Upper lobe of right lung (tissue), 1 donor: ENCODE results near the gene PRSS38. TPM values are rescaled to one million over a fixed set of nuclear protein-coding genes. Genes with fewer than 3 reads are reported as not detected.

ENCODE experiments used
- ATAC-seq: fragments of 200-7000 bp; cut with Tn5 transposase; one replicate; pipeline ENCODE4 v1.9.1; 2020; ENCODE audit warnings: mild to moderate bottlenecking, moderate library complexity
- DNase-seq: peaks from one replicate; pipeline ENCODE4 v3.0.0-alpha.2; 2020
- H3K27ac ChIP-seq: fragments of 200-600 bp; one replicate; pipeline ENCODE4 v1.8.0; 2022
- H3K27me3 ChIP-seq: fragments of 200-600 bp; one replicate; pipeline ENCODE4 v1.8.0; 2022; ENCODE audit warnings: mild to moderate bottlenecking
- H3K36me3 ChIP-seq: fragments of 200-600 bp; one replicate; pipeline ENCODE4 v1.8.0; 2022
- H3K4me1 ChIP-seq: fragments of 200-600 bp; one replicate; pipeline ENCODE4 v1.8.0; 2022
- H3K4me3 ChIP-seq: fragments of 200-600 bp; one replicate; pipeline ENCODE4 v1.8.0; 2022; ENCODE audit warnings: mild to moderate bottlenecking
- H3K9me3 ChIP-seq: fragments of 200-600 bp; one replicate; pipeline ENCODE4 v1.8.0; 2022
- intact Hi-C: fragments of 100-400 bp; cut with DNase I; formaldehyde crosslinking; loops from one replicate; pipeline ENCODE4 v1.11.0; 2022
- total RNA-seq: library from RNA; stranded (reverse); fragmentation: NEBNext Ultra II Directional; extraction: Animal tissue kit (Norgen Biotek cat#: 25700); gene quantifications from one replicate; pipeline ENCODE4 v1.2.1, GENCODE V29; 2021
- TF ChIP-seq, protein P1 (sequence below): fragments of 200-600 bp; IDR thresholded peaks from one replicate; pipeline ENCODE4 v1.8.0; 2022; ENCODE audit warnings: antibody characterized with exemption
- donor health status: DM: no; HTN: yes; CAD: no; lungs with severe emphysema.

Gene PRSS38
- total RNA-seq, 1 donor from 2014 or later, result not detected

GRCh38 chr1:227808566-227808965 is 6.9 kb upstream of the PRSS38 start:
- H3K9me3 ChIP-seq, result no peaks in the 10 kb centered on the region
- H3K27me3 ChIP-seq, result peaks cover 7% of the 10 kb centered on the region
- DNase-seq (no peak), ATAC-seq (no peak)
- intact Hi-C loops, result no loop called here
- no peak overlapping the region for H3K4me3 ChIP-seq
- TF ChIP-seq, protein P1, sequence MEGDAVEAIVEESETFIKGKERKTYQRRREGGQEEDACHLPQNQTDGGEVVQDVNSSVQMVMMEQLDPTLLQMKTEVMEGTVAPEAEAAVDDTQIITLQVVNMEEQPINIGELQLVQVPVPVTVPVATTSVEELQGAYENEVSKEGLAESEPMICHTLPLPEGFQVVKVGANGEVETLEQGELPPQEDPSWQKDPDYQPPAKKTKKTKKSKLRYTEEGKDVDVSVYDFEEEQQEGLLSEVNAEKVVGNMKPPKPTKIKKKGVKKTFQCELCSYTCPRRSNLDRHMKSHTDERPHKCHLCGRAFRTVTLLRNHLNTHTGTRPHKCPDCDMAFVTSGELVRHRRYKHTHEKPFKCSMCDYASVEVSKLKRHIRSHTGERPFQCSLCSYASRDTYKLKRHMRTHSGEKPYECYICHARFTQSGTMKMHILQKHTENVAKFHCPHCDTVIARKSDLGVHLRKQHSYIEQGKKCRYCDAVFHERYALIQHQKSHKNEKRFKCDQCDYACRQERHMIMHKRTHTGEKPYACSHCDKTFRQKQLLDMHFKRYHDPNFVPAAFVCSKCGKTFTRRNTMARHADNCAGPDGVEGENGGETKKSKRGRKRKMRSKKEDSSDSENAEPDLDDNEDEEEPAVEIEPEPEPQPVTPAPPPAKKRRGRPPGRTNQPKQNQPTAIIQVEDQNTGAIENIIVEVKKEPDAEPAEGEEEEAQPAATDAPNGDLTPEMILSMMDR, result no peak
- no peak overlapping the region for H3K27ac ChIP-seq
- H3K36me3 ChIP-seq, result no peaks in the 10 kb centered on the region
- H3K4me1 ChIP-seq, result no peaks in the 10 kb centered on the region

DNA sequence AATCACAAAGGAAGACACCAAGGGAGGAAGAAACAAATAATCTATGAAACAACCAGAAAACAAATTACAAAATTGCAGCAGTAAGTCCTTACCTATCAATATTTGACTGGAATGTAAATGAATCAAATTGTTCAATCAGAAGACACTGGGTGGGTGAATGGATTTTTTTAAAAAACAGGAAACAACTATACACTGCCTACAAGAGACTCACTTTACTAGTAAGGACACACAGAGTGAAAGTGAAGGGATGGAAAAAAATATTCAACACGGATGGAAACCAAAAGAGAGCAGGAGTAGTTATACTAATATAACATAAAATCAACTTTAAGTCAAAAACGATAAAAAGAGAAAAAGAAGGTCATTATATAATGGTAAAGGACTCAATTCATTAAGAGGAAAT is 6.4 kb upstream of the PRSS38 start:
- Histone ChIP-seq H3K36me3 (no peaks in the 10 kb centered on the region), H3K9me3 (peaks cover 3% of the 10 kb centered on the region), H3K27ac (no peak overlapping the region), H3K4me3 (no peak overlapping the region), H3K4me1 (no peaks in the 10 kb centered on the region), H3K27me3 (peaks cover 7% of the 10 kb centered on the region)
- TF ChIP-seq, protein P1, result no peak
- no peak for DNase-seq
- intact Hi-C loops, result no loop called here
- no peak for ATAC-seq

DNA sequence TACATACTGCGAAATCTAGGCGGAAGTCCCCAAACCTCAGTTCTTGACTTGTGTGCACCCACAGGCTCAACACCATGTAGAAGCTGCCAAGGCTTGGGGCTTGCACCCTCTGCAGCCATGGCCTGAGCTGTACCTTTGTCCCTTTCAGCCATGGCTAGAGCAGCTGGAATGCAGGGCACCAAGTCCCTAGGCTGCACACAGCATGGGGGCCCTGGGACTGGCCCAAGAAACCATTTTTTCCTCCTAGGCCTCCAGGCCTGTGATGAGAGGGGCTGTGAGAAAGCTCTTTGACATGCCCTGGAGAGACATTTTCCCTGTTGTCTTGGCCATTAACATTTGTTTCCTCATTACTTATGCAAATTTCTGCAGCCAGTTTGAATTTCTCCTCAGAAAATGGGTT is 1.5 kb upstream of the PRSS38 start:
- ATAC-seq, result no peak
- intact Hi-C loops, result no loop called here
- H3K36me3 ChIP-seq, result no peaks in the 10 kb centered on the region

DNA sequence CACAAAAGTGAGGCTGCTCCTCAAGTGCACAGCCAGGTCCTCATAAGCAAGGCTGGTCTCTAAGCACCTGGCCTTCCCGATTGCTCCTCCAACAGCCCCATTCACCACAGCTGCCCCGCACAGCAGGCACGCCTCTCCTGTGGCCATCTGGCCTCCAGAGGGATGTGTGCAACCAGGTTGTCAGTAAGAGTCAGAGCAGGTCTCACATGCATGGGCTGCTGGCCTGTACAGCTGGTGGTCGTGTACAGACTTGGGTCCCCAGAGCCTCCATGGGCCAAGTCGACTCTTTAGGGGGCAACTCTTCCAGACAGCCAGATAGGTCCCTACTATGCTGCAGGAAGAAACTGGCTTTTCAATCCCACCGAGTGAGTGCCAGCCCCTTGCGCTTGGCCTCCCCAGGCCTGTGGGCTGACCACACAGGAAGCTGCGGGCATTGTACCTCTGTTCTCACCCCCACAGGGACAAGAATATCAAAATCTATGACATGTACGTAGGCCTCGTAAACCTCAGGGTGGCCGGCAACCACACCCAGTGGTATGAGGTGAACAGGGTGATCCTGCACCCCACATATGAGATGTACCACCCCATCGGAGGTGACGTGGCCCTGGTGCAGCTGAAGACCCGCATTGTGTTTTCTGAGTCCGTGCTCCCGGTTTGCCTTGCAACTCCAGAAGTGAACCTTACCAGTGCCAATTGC is 1.4 kb downstream of the PRSS38 start:
- no peak overlapping the region for H3K4me3 ChIP-seq
- ATAC-seq (peak; percentile 36), DNase-seq (no peak)
- H3K27me3 ChIP-seq, result no peaks in the 10 kb centered on the region
- H3K27ac ChIP-seq, result no peak overlapping the region
- H3K9me3 ChIP-seq, result peaks cover 12% of the 10 kb centered on the region
- TF ChIP-seq, protein P1, result no peak
- H3K36me3 ChIP-seq, result no peaks in the 10 kb centered on the region
- H3K4me1 ChIP-seq, result no peaks in the 10 kb centered on the region
- intact Hi-C loops, result no loop called here

More for the DNA sequence above, 1.5 kb upstream of the PRSS38 start:
- Histone ChIP-seq H3K27me3 (no peaks in the 10 kb centered on the region), H3K4me1 (no peaks in the 10 kb centered on the region), H3K9me3 (peaks cover 8% of the 10 kb centered on the region), H3K27ac (no peak overlapping the region), H3K4me3 (no peak overlapping the region)
- TF ChIP-seq, protein P1, result no peak
- DNase-seq, result no peak

GRCh38 chr1:227823537-227823936 is 8.1 kb downstream of the PRSS38 start:
- peaks cover 5% of the 10 kb centered on the region for H3K9me3 ChIP-seq
- H3K27ac ChIP-seq, result no peak overlapping the region
- intact Hi-C loops, result no loop called here
- TF ChIP-seq, protein P1, result no peak
- no peaks in the 10 kb centered on the region for H3K36me3 ChIP-seq
- H3K4me1 ChIP-seq, result no peaks in the 10 kb centered on the region
- DNase-seq (no peak), ATAC-seq (no peak)
- H3K27me3 ChIP-seq, result no peaks in the 10 kb centered on the region
- no peak overlapping the region for H3K4me3 ChIP-seq
